22Rv1 (cell line): ENCODE results near the gene CAMTA1.

Source experiments
- H3K27ac ChIP-seq: fragments of 450-650 bp; 2 replicates; pipeline ENCODE4 v1.5.1; 2017
- ZFX ChIP-seq: fragments of 450-650 bp; IDR thresholded peaks from 2 replicates; pipeline ENCODE4 v1.6.1; 2017; ENCODE audit warnings: antibody characterized with exemption, borderline replicate concordance
- TF ChIP-seq, protein P1 (sequence below): fragments of 450-650 bp; IDR thresholded peaks from 2 replicates; pipeline ENCODE4 v1.5.1; 2017; ENCODE audit warnings: mild to moderate bottlenecking

Gene CAMTA1

GRCh38 chr1:7543718-7544090, 758.5 kb downstream of the CAMTA1 start:
- H3K27ac ChIP-seq = no peak overlapping the region
- no peak for TF ChIP-seq ZFX
- TF ChIP-seq, protein P1, sequence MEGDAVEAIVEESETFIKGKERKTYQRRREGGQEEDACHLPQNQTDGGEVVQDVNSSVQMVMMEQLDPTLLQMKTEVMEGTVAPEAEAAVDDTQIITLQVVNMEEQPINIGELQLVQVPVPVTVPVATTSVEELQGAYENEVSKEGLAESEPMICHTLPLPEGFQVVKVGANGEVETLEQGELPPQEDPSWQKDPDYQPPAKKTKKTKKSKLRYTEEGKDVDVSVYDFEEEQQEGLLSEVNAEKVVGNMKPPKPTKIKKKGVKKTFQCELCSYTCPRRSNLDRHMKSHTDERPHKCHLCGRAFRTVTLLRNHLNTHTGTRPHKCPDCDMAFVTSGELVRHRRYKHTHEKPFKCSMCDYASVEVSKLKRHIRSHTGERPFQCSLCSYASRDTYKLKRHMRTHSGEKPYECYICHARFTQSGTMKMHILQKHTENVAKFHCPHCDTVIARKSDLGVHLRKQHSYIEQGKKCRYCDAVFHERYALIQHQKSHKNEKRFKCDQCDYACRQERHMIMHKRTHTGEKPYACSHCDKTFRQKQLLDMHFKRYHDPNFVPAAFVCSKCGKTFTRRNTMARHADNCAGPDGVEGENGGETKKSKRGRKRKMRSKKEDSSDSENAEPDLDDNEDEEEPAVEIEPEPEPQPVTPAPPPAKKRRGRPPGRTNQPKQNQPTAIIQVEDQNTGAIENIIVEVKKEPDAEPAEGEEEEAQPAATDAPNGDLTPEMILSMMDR = no peak

- TF ChIP-seq ZFX = no peak
Measured at GRCh38 chr1:7549277-7550161, 764.3 kb downstream of the CAMTA1 start.

GRCh38 chr1:7550261-7550865, 765.1 kb downstream of the CAMTA1 start:
- no peak for TF ChIP-seq ZFX

More at GRCh38 chr1:7549277-7550161, 764.3 kb downstream of the CAMTA1 start:
- no peak overlapping the region for H3K27ac ChIP-seq

GRCh38 chr1:7550981-7551380, 765.7 kb downstream of the CAMTA1 start:
- TF ChIP-seq, protein P1 = no peak
- TF ChIP-seq ZFX = no peak
- no peak overlapping the region for H3K27ac ChIP-seq

More at GRCh38 chr1:7550261-7550865, 765.1 kb downstream of the CAMTA1 start:
- H3K27ac ChIP-seq = no peak overlapping the region

DNA sequence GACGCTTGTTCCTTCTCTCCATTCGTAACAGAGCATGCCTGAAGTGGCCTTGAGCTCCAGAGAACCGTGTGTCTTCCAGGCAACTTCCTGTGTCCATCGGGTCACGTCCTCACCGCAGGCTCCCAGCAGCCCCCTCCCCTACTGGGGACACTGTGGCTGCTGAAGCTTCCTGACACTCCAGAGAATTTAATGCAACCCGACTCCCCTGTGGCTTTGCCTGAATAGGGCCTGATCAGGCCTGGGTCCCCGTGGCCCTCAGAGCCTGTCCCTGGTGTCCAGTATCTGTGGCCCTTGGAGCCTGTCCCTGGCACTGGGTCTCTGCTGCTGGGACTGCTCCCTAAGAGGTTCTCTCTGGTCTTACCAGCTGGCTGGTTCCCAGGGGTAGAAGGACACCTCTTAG, 766.2 kb downstream of the CAMTA1 start:
- no peak for TF ChIP-seq ZFX
- TF ChIP-seq, protein P1 = no peak
- no peak overlapping the region for H3K27ac ChIP-seq

DNA sequence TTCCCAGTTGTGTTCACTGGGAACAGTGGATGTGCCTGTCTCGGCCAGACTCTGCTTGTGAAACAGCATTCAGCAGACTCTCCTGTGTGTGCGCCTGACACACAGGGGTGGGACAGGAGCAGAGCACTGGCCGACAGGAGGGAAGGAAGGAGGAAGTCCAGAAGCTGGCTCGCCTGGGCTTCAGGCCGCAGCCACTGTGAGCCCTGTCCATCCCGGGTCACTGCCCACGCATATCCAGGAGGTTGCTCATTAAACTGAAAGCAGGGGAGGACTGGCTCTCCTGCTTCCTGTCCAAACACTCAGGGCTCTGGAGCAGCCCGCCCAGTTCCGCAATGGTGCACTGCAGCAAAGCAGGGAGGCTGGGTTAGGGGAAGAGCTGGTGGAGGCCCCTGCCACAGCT, 767.1 kb downstream of the CAMTA1 start:
- H3K27ac ChIP-seq = no peak overlapping the region
- TF ChIP-seq, protein P1 = no peak
- no peak for TF ChIP-seq ZFX

- H3K27ac ChIP-seq = no peak overlapping the region
Measured at GRCh38 chr1:7553042-7553690, 767.9 kb downstream of the CAMTA1 start.

More at GRCh38 chr1:7553042-7553690, 767.9 kb downstream of the CAMTA1 start:
- TF ChIP-seq, protein P1 = no peak
- no peak for TF ChIP-seq ZFX
